ENCODE results near the gene CCDC82.
A peak's percentile ranks its signal among the peaks of the same experiment; 100 is the strongest.

Gene CCDC82

GRCh38 chr11:96328395-96329010 lies 61.2 kb downstream of the CCDC82 start:
- DNase-seq, result no peak

GRCh38 chr11:96326959-96327358 lies 62.8 kb downstream of the CCDC82 start:
- DNase-seq, result no peak

- DNase-seq, result no peak
These were observed 64.8 kb downstream of the CCDC82 start for GRCh38 chr11:96324912-96325311.

GRCh38 chr11:96323642-96323985 lies 66.1 kb downstream of the CCDC82 start:
- DNase-seq, result no peak

GRCh38 chr11:96322775-96323641 lies 66.7 kb downstream of the CCDC82 start:
- DNase-seq, result no peak

- DNase-seq, result no peak
These were observed 68.6 kb downstream of the CCDC82 start for GRCh38 chr11:96321091-96321490.

GRCh38 chr11:96319898-96320656 lies 69.6 kb downstream of the CCDC82 start:
- DNase-seq, result no peak

- no peak for DNase-seq
These were observed 70.9 kb downstream of the CCDC82 start for GRCh38 chr11:96318850-96319249.

GRCh38 chr11:96318399-96318798 lies 71.3 kb downstream of the CCDC82 start:
- no peak for DNase-seq

- peak in 1 of 5 donors; percentile 68 for DNase-seq
These were observed 71.7 kb downstream of the CCDC82 start for GRCh38 chr11:96317985-96318384.

- DNase-seq, result no peak
These were observed 72.1 kb downstream of the CCDC82 start for GRCh38 chr11:96317571-96317970.

GRCh38 chr11:96316869-96317268 lies 72.8 kb downstream of the CCDC82 start:
- no peak for DNase-seq

- DNase-seq, result no peak
These were observed 74.2 kb downstream of the CCDC82 start for GRCh38 chr11:96315476-96315875.

- DNase-seq, result peak in 1 of 5 donors; percentile 38
These were observed 75.2 kb downstream of the CCDC82 start for GRCh38 chr11:96314326-96315020.

GRCh38 chr11:96313163-96313562 lies 76.5 kb downstream of the CCDC82 start:
- no peak for DNase-seq

- no peak for DNase-seq
These were observed 78.6 kb downstream of the CCDC82 start for GRCh38 chr11:96311120-96311568.

- DNase-seq, result no peak
These were observed 79.5 kb downstream of the CCDC82 start for GRCh38 chr11:96310236-96310635.

GRCh38 chr11:96309643-96310017 lies 80.1 kb downstream of the CCDC82 start:
- DNase-seq, result no peak

GRCh38 chr11:96309016-96309642 lies 80.6 kb downstream of the CCDC82 start:
- no peak for DNase-seq

GRCh38 chr11:96307776-96308140 lies 82.0 kb downstream of the CCDC82 start:
- DNase-seq, result no peak

GRCh38 chr11:96306933-96307775 lies 82.6 kb downstream of the CCDC82 start:
- DNase-seq, result no peak

GRCh38 chr11:96306600-96306932 lies 83.1 kb downstream of the CCDC82 start:
- DNase-seq, result no peak
